ENCODE data around the gene BASP1.

GRCh38 chr5:17302604-17303003 is 85.2 kb downstream of the BASP1 start:
- no peak for TF ChIP-seq CTCF (IDR thresholded peaks at IDR 0.05; ENCODE audit: low read depth, low read length)
- no peak for TF ChIP-seq MAX (IDR thresholded peaks at IDR 0.05; ENCODE audit: low read depth, low read length)
- no peak for TF ChIP-seq POLR2A (IDR thresholded peaks at IDR 0.05; ENCODE audit: extremely low read depth, insufficient read length)
